ENCODE data around the gene RAPGEF2.

Gene RAPGEF2

GRCh38 chr4:159279084-159279483, 176.2 kb downstream of the RAPGEF2 start (continued):
- TF ChIP-seq ZNF214 (tag by site-specific recombination; IDR thresholded peaks at IDR 0.05; ENCODE audit: borderline replicate concordance) (no peak), ZSCAN5A (tag by site-specific recombination; IDR thresholded peaks at IDR 0.05) (no peak)

- H3K27ac ChIP-seq (ENCODE audit: extremely low read depth, low read depth, low read length), result no peak overlapping the region
- no peak for TF ChIP-seq PRDM10 (tag by site-specific recombination; IDR thresholded peaks at IDR 0.05)
- H3K4me1 ChIP-seq (ENCODE audit: control insufficient read depth, insufficient read depth, low read length), result no peaks in the 10 kb centered on the region
- CTCF ChIA-PET, result no interaction called here
- H3K36me3 ChIP-seq (ENCODE audit: control insufficient read depth in 2 of 2, insufficient read depth in 1 of 2, low read length in 2 of 2), result no peaks in the 10 kb centered on the region
- H3K9me3 ChIP-seq (ENCODE audit: control insufficient read depth, insufficient read depth, low read depth, low read length), result no peaks in the 10 kb centered on the region
- H3K4me3 ChIP-seq (ENCODE audit: low read depth, low read length), result no peak overlapping the region
- POLR2A ChIA-PET, result no interaction called here
These were observed 177.7 kb downstream of the RAPGEF2 start for GRCh38 chr4:159280442-159281172.

GRCh38 chr4:159281771-159282170, 178.9 kb downstream of the RAPGEF2 start:
- CTCF ChIA-PET, result no interaction called here
- H3K36me3 ChIP-seq (ENCODE audit: control insufficient read depth in 2 of 2, insufficient read depth in 1 of 2, low read length in 2 of 2), result no peaks in the 10 kb centered on the region
- H3K4me1 ChIP-seq (ENCODE audit: control insufficient read depth, insufficient read depth, low read length), result no peaks in the 10 kb centered on the region
- no peak overlapping the region for H3K27ac ChIP-seq (ENCODE audit: extremely low read depth, low read depth, low read length)
- H3K9me3 ChIP-seq (ENCODE audit: control insufficient read depth, insufficient read depth, low read depth, low read length), result no peaks in the 10 kb centered on the region
- no peak for TF ChIP-seq PRDM6 (tag by site-specific recombination; IDR thresholded peaks at IDR 0.05)
- TF ChIP-seq ZSCAN16 (tag by site-specific recombination; IDR thresholded peaks at IDR 0.05), result no peak
- TF ChIP-seq ZBTB20 (tag by site-specific recombination; IDR thresholded peaks at IDR 0.05), result no peak
- no peak for TF ChIP-seq ZNF335 (tag by site-specific recombination; conservative IDR thresholded peaks at IDR 0.05)
- no peak for TF ChIP-seq ZNF350 (tag by site-specific recombination; IDR thresholded peaks at IDR 0.05)
- no peak for TF ChIP-seq ZNF423 (tag by site-specific recombination; IDR thresholded peaks at IDR 0.05)
- no peak for TF ChIP-seq HOXC10 (CRISPR knock-in tag; IDR thresholded peaks at IDR 0.05)
- no peak for TF ChIP-seq ZNF549 (tag by site-specific recombination; IDR thresholded peaks at IDR 0.05)
- no peak for TF ChIP-seq ZBTB48 (tag by site-specific recombination; IDR thresholded peaks at IDR 0.05)
- TF ChIP-seq ZFP69B (tag by site-specific recombination; IDR thresholded peaks at IDR 0.05), result no peak
- POLR2A ChIA-PET, result no interaction called here
- no peak overlapping the region for H3K4me3 ChIP-seq (ENCODE audit: low read depth, low read length)

- no peaks in the 10 kb centered on the region for H3K36me3 ChIP-seq (ENCODE audit: control insufficient read depth in 2 of 2, insufficient read depth in 1 of 2, low read length in 2 of 2)
- no peaks in the 10 kb centered on the region for H3K4me1 ChIP-seq (ENCODE audit: control insufficient read depth, insufficient read depth, low read length)
- ChIA-PET POLR2A (no interaction called here), CTCF (no interaction called here)
- TF ChIP-seq TCF7L2 (IDR thresholded peaks at IDR 0.05; ENCODE audit: borderline replicate concordance, low read depth, low read length) (no peak), ZNF791 (tag by site-specific recombination; IDR thresholded peaks at IDR 0.05) (no peak), MZF1 (tag by site-specific recombination; IDR thresholded peaks at IDR 0.05; ENCODE audit: borderline replicate concordance) (no peak), SP2 (tag by site-specific recombination; IDR thresholded peaks at IDR 0.05) (no peak), ZNF514 (tag by site-specific recombination; IDR thresholded peaks at IDR 0.05) (no peak), ZNF585B (tag by site-specific recombination; IDR thresholded peaks at IDR 0.05) (no peak), ZNF768 (tag by site-specific recombination; IDR thresholded peaks at IDR 0.05) (no peak), EGR2 (tag by site-specific recombination; IDR thresholded peaks at IDR 0.05; ENCODE audit: low read depth) (no peak)
- no peak overlapping the region for H3K4me3 ChIP-seq (ENCODE audit: low read depth, low read length)
- no peak overlapping the region for H3K27ac ChIP-seq (ENCODE audit: extremely low read depth, low read depth, low read length)
- H3K9me3 ChIP-seq (ENCODE audit: control insufficient read depth, insufficient read depth, low read depth, low read length), result no peaks in the 10 kb centered on the region
These were observed 179.4 kb downstream of the RAPGEF2 start for GRCh38 chr4:159282329-159282728.

Measured in HEK293 (cell line).